GM04503 (cell line): ENCODE results near the gene DCLK1.
"Not testable (repeated sequence)": the region's sequence is repeated elsewhere in the genome, so short reads cannot be mapped to it uniquely, and the experiment has no call there.

Experiments used
- DNase-seq: peaks from one replicate; pipeline ENCODE4 v3.0.0-alpha.2; 2012; ENCODE audit warnings: low read depth

The DCLK1 gene

DNA sequence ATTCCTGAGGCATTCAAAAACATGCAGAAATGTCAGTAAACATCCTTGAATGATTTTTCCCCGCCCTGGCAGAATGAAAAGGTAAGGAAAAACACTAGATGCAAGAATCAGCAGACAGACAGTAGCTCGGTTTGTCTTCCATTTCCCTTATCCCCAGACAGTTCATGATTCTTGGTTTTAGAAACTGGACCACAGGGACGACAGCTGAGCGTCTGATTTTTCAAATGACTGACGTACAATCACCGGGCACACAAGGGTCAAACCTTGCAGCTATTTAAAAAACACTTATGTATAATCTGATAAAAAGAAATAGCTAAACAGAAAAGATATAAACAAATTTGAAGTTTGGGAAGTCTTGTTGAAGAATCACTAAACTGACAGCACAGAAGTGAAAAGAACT lies 47.1 kb downstream of the DCLK1 start:
- DNase-seq: no peak

DNA sequence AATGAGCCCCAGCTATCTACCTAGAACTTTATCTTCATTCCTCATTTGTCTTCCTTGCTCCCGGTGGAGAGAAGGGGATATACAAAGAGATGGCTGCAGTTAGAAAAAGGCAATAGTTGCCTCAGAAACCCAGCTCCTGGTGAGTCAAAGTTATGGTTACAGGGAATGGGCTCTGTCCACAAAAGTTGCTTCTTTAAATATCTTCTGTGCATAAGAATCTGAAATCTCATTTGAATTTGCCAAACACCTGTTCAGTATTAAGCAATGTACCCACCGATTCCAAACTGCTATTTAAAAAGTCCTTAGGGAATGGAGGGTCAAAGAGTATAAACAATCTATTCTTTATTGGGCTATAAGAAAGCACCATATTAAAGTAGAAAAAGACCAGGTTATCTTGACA lies 48.4 kb downstream of the DCLK1 start:
- no peak for DNase-seq

DNA sequence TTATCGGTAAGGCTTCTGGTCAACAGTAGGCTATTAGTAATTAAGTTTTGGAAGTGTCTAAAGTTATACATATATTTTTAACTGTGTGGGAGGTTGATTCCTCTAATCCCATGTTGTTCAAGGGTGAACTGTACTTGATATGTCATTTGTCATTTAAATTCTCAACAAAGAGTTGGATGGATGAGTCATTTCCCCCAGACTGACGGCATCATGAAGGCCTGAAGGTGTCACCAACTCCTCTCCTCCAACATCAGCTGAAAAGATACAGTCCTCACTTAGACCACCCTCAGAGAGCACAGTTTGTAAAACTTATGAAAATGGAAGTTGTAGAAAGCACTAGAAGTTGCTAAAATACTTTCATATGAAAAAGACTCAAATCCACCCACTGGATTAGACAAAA lies 48.8 kb downstream of the DCLK1 start:
- no peak for DNase-seq

DNA sequence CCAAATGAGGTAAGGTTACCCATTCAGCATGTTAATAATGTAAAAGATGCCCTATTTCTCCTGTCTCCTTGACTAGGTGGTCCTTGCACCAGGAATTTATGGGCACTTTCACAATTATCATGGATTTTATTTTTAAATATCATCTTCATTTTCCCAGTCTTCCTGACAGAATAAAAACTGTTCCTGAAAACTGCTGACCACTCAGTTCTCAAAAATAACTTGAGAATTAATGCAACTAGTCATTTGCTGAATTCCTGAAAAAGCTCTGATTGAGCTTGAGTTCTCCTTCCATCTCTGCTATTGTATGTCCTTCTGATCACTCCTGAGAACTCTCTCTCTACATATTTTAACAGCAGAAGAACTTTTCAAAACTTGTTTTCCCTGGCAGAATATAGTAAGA lies 55.0 kb downstream of the DCLK1 start:
- no peak for DNase-seq

DNA sequence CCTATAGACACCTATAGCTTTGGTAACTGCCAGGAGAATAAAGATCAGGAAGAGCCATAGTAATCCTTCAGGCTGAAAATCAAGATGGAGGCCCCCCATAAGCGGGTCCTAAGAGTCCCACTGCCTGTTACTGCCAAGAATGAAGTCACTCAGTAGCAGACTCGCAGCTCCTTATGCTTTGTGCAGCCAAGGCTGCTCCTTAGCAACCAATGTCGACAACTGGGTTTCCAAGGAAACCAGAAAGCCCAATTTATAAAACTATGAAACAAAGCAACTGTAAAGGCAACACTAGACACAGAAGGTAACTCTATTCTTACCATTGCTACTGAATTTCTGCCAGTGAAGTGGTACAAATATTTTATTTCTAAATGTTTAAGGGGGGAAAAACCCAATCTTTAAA lies 56.5 kb downstream of the DCLK1 start:
- no peak for DNase-seq

DNA sequence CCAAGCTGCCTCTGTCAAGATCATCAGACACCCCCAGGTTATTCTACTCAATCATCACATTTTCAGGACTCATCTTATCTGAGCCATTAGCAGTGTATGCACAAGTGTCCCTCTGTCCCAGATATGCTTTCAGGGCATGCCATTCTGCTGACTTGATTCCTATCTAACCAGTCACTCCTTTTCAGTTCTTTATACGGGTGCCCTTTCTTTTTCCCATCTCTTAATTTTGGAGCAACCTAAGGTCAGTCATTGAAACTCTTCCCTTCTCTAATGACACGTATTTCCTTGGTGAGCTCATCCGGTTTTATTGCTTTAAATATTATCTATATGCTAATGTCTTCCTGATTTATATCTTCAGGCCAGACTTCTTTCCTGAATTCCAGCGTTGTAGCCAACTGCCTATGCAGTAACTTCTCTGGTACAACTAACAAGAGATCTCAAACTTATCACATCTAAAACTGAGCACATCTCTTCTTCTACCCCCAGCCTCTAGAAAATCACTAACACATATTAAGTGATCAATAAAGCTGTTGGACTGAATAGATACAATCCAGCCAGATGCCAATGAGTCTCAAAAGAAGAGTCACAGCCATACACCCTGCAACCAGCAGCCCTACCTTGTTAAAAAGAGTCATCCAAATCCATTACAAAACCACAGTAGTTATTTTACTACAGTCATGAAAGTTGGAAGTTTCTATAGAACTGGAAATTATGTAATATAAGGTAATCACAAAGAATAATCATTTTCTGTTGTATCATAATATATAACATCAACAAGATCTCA lies 58.8 kb downstream of the DCLK1 start:
- no peak for DNase-seq

DNA sequence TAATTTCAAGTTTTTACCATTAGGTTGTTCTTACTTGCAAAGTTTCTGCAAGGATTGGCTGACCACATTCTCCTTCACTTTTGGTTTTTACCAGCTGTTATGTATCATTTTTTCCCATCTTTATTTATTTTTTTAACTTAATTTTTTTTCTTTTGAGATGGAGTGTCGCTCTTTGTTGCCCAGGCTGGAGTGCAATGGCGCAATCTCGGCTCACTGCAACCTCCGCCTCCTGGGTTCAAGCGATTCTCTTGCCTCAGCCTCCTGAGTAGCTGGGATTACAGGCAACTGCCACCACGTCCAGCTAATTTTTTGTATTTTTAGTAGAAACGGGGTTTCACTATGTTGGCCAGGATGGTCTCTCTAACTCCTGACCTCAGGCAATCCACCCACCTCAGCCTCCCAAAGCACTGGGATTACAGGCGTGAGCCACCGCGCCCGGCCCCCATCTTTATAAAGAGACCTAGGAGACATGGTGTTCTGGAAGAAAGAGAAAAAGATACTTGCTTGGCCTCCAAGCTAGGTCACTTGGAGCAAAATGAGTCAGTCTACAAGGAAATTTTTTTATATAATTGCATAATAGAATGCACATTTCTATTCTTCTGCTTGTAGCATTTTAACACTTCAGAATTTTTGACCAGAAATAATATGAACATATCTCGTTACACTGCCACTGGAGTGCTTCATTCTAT lies 60.5 kb downstream of the DCLK1 start:
- not testable (repeated sequence) for DNase-seq

DNA sequence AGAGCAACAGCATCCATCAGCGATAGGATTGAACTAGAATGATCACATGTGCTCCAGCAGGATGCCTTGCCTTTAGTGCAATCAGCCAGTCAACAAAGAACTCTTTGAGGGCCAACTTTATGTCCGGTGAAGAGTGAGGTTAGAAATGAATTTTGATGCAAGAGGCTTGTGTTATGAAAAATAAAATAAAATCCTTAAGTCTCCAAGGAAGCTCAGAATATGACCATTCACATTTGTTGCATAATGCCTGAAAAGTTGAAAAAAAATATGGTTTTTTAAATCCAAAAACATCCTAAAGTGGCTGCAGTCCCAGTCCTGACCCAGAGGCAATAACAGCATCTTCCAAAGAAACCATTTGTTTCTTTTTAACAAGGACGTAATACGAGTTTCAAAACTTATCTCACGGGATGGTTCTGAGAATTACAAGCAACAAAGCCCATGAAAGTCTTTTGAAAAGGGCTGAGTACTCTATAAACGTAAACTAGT lies 61.3 kb downstream of the DCLK1 start:
- DNase-seq: no peak

DNA sequence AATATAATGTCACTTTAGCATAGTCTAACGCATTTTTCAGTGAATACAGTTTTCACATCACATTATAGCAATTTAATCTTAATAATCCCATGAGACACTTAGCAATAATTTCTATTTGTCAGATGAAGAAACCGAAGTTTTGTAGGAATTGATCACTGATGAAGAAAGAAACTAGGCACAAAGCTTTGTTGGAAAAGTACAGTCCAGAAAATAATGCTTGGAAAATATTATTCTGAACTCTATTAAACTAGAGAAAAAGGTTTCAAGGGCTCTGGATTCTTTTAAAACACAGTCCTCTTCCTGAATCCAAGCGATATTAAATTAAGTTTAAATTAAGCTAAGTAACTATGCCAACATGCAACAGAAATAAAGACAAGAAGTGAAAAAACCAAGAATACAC lies 62.2 kb downstream of the DCLK1 start:
- no peak for DNase-seq

DNA sequence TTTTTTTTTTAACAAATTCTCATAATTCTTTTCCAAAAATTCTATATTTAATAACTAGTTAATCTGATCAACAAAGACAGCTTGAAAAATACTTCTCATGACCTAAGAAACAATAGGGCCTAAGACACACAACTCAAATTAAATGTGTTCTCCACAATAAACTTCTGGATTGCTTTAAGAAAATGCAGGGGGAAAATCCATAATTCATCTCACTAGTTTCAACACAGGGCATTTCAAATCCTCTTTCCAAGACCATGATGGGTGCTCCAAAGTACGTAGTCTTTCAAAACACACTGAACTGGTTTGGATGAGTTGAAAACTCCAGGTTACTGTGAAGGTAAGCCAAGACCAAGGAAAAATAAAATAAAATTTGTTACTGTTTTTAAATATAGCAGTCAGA lies 62.6 kb downstream of the DCLK1 start:
- DNase-seq: no peak

DNA sequence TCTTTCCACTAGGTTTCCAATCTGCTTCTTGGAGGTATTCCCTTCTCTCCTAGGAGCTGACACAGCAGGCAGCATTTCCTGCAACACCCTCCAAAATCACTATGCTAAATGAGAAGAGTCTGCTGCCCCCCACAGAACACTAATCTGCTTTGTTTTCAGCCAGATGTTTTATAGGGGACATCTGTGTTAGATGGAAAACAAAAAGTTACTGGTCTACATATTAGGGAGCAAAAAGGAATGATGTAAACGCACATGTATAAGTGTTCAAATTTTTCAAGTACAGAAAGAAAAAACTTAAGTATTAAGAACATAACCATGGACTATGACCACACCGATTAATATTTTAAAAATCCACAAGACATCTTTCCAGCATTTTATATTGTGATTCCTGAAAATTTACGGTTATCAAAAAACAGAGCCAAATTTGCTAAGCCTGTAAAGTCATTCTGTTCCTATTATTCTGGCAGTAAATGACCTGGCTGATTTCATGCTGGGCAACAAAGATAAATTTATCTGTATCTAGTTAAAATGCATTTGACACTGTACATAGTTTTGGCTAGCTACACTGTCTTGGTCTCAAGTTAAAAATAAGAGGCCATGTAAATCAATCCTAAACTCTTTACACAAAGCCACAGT lies 63.3 kb downstream of the DCLK1 start:
- no peak for DNase-seq

DNA sequence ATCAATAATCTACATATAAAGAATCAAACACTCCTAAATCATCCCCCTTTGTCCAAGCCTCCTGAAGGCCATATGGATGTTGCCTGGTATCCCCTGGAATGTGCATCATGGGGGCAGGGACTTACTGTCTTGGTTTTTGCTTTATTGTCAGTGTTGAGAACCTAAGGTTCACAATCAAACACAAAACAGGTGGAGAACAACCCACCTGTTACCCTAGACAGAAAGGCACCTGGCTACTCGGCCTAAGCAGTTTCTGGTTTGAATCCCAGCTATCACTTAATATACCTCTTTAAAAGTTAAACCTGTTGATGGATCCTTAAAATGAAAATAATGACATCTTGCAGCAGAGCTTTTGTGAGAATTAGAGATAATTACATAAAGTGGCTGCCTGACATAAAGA lies 68.9 kb downstream of the DCLK1 start:
- DNase-seq: no peak

DNA sequence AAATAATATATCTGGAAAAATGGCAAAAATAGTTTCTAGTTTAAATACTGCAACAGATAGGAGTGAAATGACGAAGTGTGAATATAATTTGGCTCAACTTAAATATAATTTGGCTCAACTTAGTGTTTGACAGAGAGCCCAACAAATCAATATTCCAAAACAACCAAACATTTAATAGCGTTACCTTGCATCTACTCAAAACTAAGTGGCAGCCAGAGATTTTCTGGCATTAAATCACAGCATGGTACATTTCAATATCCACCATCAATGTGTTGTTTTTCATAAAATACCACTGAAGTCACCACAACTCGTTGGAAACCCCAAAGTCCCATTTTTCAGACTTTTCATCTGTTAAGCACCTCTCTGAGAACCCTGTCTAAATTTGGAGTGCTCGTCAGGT lies 69.6 kb downstream of the DCLK1 start:
- DNase-seq: no peak

DNA sequence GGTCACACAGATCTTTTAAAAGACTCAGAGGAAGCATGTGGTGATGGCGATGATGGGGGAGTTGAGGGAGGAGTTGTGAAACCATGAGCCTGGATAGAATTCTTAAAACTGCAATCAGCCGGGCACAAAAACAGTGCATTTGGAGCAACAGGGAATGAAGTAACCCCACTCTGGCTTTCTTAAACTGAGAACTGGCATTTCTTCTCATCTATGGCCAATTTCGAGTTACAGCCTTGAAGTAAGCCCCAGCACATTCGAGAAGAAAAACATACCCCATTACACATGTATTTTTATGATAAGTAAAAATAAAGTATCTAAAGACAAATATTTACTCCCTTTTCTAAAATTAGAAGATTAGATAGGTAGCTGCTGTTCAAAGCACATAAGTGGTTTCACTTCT lies 70.1 kb downstream of the DCLK1 start:
- DNase-seq: no peak

DNA sequence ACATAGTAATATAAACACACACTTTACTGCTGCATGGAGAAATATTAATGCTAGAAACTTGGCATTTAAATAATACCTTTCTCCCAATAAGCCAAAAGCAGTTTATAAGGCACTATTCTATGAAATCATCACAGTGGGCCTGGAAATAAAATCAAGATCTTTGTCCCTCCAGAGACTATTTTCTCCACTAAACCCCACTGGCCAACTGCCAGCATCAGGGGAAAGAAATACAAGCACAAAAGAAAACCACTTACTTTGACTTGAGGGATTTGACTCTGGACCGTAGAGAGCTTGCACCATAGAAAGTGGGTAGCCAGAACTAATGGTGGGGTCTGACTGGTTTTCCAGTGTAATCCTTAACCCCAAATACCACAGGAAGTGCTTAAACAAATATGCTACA lies 71.9 kb downstream of the DCLK1 start:
- DNase-seq: no peak

DNA sequence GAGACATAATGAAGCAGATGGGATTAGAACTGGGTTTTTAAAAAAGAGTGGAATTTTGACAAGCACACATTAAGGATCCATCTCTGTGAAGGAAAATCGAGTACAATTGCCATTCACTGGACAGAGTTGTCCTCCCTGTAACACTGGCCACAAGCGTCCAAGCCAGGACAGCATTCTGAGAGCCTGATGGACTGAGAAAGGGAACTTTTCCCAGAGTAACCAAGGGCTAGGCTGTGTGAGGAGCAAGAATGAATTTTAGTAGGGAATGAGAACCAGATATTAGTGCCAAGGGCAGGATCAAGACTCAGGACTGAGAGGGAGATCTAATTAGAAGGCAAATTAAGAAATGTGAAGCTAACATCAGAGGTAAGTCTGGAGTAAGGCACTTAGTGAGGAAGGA lies 73.1 kb downstream of the DCLK1 start:
- DNase-seq: no peak

DNA sequence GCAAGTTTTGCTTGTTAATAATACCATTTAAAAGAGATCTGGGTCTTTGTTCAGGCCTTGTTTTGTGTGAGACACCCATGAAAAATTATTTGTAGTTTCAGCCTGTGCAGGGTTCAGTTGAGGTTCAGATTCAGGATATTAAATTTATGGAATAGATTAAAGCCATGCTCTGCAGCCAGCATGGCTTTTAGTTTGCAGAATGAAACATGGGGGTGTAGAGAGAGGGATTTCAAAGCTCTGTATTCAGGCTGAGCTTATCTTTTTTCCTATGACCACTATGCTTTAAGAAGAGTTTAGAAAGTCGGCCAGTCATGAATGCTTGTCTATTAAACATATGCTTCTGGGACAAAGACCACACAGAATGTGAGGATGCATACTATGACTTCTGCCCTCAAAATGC lies 73.6 kb downstream of the DCLK1 start:
- no peak for DNase-seq

DNA sequence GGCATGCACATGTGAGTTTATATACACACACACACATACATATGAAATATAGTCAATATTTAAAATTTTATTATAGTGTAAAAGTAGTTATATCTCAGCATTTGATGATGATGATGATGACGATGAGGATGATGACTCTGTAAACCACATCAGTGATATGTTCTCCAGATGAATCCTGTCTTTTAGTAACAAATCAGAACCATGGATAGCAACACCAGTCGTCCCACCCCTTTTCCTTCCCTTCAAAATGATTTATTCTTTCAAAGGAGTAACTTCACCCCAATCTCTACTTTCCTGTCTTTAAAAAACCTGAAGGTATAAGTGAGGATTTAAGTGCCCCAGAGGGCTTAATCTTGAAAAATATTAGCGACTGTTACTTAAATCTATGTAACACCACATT lies 74.1 kb downstream of the DCLK1 start:
- DNase-seq: no peak

DNA sequence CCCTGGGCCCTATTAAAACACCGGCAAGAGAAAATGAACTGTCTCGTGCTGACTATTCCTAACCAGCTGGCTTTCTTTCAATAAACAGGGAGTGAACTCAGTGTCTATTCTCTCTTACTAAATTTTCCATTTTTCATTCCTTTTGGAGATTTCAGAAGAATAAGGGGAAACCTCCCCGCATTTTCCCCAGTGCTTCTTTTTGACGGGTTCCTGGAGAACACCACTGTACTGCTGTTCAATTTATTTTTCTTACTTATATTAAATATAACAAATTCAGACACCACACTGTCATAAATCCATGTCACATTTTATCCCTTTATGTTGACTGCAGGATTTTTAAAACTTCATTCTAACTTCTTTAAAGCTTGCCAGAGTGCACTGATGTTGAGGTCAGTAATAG lies 75.8 kb downstream of the DCLK1 start:
- DNase-seq: no peak

DNA sequence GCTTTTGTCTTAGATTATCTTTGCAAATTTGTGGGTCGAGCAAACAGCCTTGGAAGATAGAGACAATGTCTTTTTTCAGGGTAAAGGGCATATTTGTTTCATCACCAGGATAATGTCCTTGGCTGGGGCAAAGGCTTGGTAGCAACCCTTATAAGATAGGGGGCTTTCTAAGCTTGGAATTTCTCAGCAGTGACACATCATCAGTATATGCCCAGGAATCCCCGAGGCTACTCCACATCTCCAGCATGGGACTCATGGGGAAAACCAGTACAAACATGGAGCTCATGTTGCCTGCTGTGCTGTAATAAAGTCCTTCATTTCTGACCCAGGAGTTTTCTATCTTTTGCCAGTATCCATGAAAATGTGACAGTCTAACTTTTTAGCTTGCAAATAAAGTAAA lies 77.1 kb downstream of the DCLK1 start:
- DNase-seq: no peak

DNA sequence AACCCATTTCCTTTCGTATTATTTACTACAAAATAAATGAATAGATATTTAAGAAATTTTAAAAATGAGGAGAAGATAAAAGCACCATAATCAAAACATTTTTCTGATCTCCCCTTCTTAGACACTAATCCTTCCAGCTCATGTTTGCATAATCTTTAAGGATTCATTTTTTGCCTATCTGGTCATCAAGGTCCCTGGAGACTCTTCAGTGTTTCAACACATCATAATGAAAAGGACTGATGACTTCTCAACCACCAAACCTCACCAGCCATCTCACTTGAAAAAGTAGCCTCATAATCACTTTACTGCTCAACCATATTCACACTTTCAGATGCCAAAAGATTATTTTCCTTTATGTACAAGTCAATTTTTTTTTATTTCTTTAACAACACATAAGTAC lies 80.1 kb downstream of the DCLK1 start:
- DNase-seq: no peak

DNA sequence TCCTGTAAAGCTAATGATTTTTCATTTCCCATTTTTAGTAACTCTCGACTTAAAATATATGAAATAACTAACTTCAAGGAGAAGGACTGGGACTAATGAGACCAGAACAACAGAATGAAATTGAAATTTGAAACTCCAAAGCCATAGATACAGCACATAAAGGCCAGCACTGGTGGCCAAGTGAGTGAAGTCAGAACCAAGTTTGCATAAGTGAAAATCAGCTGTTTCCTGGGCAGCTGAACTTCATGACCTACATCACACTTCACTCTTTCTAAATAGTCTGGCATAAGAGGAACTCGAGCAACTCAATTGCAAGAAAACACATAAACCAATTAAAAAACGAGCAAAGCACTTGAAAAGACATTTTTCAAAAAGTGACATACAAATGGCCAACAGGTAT lies 84.5 kb downstream of the DCLK1 start:
- DNase-seq: no peak

DNA sequence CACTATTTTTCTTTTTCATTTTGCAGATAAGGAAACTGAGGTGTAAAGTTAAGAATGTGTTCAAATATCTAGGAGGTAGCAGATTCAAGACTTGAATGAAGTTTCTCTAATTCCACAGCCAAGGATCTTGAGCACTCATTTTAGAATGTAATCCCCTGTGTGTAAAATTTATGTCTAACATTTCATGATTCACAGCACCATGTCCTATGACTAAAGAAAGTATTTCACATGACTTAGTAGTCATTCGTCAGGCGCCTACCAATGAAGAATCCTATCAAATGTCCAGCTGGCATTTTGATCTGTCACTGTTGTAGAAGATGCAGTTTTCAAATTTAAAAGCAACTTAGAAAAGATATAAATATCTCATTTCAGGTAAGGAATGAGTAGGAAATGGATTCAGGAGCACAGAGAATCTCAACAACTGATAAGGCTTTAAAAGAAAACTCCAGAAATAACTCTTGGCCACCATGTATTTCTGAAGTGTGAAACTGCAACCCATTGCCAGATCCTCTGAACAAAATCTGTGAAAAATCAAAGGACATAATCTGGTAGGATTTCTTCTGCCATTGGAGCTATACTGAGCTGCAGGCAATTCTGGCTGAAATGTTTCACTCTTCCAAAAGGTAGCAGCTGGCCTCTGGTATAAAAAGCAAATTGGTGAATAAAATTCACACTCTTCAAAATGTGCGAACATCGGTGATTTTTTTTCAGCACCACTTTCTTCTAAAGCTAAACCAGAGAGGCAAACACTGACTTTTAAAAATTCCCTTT lies 92.2 kb downstream of the DCLK1 start:
- no peak for DNase-seq
